Hematopoietic multipotent progenitor cell treated with erythropoietin and hydrocortisone succinate and interleukin-3 and kit ligand, for 4 days (in vitro differentiated cells): Measurements from ENCODE around the gene THOC5.
"Not testable (repeated sequence)": the region's sequence is repeated elsewhere in the genome, so short reads cannot be mapped to it uniquely, and the experiment has no call there.

Experiments
- DNase-seq: peaks from one replicate; pipeline ENCODE4 v3.0.0-alpha.2; 2015

The THOC5 gene

DNA sequence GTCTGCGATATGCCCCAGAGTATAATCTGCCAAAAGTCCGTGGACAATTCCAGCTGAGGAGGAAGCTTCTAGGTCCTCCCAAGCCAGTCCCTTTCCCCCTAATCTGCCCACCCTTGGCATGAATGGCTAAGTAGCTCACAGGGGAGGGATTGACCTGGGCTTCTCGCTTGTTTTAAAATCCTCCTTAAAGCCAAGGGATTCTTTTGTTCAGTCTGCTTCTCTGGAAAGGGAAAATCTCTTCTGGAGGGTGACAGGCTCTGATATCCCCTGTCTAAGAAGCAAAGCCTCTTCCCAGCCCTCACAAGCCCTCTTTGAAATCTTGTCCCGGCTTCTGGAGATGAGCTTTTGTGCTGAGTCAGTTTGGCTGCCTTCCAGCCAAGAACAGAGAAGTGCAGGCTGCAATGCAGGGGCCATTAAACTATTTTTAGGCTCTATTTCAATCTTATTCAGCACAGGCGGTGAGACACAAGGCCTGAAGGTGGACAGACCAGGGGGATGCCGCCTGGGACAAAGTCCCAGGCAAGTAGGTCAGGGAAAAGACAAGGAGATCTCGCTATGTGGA lies 49.7 kb downstream of the THOC5 start:
- DNase-seq = peak; percentile 80

DNA sequence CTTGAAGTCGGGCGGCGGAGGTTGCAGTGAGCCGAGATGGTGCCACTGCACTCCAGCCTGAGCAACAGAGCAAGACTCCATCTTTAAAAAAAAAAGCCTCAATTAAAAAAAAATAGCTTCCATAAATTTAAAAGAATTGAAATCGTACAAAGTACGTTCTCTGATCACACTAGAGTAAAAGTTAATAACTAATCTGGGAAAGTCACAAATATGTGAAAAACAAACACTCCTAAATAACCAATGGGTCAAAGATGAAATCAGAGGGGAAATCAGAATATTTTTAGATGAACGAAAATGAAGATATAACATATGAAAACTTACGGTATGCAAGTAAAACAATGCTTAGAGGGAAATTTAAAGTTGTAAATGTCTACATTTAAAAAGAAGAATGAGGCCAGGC lies 53.7 kb downstream of the THOC5 start:
- DNase-seq = no peak

DNA sequence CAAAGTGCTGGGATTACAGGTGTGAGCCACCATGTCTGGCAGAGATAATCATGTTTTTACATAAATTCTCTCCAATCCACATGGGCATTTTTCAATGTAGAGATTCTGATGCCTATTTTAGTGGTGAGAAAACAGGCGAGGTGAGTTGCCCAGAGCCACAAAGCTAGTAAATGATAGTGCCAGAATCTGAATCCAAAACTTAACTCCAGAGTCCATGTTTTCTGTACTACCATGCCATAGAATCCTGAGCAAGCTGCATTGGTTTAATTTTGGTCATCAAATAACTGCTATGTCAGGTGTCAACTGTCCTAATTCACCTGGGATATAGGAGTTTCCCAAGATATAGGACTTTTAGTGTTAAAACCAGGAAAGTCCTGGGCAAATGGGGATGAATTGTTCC lies 59.9 kb downstream of the THOC5 start:
- no peak for DNase-seq

DNA sequence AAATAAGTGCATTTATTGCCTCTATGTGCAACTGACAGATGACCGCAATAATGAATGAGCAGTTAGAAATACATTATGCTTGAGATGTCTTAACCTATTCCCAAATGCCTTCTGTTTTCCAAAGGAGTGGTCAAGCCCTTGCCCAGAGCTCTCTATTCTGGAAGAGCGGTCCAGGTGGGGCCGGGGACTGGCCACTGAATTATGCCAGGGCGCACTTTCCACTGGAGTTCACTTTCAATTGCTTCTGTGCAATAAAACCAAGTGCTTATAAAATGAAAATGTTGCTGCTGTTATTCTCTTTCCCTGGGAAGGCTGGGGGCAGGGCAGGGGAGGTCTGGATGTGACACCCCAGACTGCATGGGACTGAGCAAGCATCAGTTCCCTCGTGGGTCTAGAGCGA lies 62.5 kb downstream of the THOC5 start:
- no peak for DNase-seq

DNA sequence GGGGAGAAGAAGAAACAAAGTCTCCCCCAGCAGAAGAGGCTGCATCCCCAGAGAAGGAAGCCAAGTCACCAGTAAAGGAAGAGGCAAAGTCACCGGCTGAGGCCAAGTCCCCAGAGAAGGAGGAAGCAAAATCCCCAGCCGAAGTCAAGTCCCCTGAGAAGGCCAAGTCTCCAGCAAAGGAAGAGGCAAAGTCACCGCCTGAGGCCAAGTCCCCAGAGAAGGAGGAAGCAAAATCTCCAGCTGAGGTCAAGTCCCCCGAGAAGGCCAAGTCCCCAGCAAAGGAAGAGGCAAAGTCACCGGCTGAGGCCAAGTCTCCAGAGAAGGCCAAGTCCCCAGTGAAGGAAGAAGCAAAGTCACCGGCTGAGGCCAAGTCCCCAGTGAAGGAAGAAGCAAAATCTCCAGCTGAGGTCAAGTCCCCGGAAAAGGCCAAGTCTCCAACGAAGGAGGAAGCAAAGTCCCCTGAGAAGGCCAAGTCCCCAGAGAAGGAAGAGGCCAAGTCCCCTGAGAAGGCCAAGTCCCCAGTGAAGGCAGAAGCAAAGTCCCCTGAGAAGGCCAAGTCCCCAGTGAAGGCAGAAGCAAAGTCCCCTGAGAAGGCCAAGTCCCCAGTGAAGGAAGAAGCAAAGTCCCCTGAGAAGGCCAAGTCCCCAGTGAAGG lies 64.3 kb downstream of the THOC5 start:
- DNase-seq = not testable (repeated sequence)

DNA sequence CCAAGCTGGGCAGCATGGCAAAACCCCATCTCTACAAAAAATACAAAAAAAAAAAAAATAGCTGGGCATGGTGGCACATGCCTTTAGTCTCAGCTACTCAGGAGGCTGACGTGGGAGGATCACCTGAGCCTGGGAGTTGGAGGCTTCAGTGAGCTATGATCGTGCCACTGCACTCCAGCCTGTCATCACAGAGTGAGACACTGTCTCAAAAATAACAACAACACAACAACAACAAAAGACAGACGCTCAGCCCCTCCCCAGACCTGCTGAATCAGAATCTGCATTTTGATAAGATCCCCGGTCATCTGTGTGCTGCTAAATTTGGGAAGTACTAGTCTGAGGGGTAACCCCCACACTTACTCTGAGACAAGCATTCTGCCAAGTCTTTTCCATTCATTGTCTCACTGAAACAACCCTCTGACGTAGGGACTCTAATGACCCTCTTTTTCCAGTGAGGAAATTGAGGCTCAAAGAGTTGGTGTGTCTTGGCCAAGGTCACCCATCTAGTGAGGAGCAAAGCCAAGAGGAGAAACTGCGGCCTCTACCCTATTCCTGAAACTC lies 66.1 kb downstream of the THOC5 start:
- no peak for DNase-seq

DNA sequence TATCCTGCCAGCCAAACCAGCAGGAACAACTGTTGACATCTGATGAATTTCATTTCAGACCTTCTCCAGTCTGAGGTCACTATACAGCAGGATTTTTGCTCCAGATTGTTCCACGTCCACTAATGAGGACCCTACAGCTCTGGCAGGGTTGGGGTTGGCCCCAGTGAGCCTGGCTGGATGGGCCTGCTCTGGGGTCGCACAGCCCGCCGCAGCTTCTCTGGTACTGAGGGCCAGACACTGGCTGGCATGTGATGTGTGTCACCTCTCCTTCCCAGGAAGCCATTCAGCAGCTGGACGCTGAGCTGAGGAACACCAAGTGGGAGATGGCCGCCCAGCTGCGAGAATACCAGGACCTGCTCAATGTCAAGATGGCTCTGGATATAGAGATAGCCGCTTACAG lies 68.1 kb downstream of the THOC5 start:
- no peak for DNase-seq

DNA sequence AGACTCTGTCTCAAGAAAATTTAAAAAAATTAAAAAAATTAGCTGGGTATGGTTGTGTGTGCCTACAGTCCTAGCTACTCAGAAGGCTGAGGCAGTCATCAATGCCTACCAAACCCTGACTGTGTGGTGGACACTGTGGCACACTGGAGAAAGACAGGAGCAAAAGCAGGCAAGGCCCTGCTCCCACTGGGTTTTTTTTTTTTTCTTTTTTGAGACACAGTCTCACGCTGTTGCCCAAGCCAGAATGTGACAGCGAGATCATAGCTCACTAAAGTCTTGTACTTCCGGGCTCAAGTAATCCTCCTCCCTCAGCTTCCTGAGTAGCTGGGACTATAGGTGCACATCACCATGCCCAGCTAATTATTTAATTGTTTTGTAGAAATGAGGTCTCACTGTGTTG lies 68.9 kb downstream of the THOC5 start:
- DNase-seq = no peak

DNA sequence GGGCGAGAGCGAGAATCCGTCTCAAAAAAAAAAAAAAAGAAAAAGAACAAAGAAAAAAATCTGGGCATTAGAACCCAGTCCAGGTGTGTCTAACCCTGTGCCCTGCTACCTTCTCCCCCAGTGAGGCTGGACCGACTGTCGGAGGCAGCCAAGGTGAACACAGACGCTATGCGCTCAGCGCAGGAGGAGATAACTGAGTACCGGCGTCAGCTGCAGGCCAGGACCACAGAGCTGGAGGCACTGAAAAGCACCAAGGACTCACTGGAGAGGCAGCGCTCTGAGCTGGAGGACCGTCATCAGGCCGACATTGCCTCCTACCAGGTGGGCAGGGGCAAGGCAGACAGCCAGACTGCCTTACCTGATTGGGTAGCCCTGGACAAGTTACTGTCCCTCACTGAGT lies 70.3 kb downstream of the THOC5 start:
- no peak for DNase-seq

DNA sequence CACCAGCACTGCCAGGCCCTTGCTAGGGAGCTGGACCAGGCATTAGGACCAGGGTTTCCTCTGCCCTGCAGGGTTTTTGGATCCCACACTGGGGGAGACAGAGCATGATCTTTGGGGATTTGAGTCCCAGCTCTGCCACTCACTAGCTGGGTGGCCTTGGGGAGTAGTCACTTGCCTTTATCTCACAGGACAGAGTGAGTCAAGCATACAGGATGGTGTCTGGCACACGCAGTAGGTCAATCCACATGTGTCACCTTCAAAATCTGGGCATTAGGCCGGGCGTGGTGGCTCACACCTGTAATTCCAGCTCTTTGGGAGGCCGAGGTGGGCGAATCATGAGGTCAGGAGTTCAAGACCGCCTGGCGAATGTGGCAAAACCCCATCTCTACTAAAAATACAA lies 70.8 kb downstream of the THOC5 start:
- DNase-seq = no peak

DNA sequence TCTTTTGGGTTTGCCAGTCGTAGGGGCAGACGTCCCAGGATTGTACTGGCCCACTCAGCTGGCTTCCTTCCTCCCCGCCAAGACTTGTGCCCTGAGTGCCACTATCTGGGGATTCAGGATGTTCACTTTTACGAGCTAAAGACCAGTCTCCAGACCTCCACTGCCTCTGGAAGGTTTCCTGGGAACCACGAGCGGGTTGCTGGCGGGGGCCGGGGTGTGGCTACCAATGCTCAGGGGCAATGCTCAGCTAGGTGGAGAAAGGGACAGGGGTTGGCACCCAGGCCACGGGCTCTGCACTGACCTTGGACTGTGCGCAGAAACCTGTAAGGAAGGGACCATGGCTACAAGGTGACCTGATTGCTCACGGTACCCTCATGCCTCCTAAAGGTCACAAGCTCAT lies 71.3 kb downstream of the THOC5 start:
- no peak for DNase-seq

DNA sequence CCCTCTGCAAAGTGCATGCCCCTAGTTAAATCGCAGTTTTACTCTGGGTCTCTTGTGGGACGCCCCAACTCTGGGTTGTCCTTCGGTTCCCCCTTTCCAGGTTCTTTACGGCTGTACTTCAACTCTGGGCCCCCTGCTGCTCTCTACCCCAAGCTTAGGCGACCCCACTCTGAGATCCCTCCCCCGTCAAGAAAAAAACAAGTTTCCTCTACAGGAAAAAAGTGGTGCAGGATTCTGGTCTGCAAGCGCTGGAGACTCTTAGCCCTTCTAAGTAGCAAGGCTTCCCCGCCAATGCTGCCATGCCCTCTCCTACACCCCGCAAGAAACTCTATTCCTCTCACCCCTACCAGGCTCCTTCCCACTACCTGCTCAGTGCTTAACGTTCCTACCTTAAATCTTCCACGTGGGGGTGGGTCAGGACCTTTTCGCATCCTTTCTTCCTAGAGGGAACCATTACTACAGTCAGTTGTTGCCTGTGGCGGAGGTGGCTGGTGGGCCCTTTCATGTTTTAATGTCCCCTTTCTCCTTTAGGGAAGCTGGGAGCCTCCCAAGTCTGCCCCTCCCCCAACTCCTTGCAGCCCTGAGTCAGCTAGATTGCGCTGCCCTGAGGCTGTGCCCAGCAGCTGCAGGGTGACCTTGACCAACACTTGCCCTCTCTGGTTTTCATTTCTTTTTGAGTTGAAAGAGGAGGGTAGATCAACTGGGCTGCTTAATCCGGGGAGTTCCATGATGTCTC lies 72.1 kb downstream of the THOC5 start:
- peak; percentile 24 for DNase-seq

DNA sequence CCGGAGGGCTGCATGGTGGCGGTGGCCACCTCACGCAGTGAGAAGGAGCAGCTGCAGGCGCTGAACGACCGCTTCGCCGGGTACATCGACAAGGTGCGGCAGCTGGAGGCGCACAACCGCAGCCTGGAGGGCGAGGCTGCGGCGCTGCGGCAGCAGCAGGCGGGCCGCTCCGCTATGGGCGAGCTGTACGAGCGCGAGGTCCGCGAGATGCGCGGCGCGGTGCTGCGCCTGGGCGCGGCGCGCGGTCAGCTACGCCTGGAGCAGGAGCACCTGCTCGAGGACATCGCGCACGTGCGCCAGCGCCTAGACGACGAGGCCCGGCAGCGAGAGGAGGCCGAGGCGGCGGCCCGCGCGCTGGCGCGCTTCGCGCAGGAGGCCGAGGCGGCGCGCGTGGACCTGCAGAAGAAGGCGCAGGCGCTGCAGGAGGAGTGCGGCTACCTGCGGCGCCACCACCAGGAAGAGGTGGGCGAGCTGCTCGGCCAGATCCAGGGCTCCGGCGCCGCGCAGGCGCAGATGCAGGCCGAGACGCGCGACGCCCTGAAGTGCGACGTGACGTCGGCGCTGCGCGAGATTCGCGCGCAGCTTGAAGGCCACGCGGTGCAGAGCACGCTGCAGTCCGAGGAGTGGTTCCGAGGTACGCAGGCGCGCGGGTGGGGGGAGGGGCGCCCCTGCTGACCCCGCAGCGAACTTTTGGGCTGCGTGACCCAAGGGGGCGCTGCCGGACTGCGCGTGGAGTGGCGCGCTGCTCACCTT lies 72.9 kb downstream of the THOC5 start:
- DNase-seq = peak; percentile 86

DNA sequence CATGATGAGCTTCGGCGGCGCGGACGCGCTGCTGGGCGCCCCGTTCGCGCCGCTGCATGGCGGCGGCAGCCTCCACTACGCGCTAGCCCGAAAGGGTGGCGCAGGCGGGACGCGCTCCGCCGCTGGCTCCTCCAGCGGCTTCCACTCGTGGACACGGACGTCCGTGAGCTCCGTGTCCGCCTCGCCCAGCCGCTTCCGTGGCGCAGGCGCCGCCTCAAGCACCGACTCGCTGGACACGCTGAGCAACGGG lies 73.4 kb downstream of the THOC5 start:
- no peak for DNase-seq

DNA sequence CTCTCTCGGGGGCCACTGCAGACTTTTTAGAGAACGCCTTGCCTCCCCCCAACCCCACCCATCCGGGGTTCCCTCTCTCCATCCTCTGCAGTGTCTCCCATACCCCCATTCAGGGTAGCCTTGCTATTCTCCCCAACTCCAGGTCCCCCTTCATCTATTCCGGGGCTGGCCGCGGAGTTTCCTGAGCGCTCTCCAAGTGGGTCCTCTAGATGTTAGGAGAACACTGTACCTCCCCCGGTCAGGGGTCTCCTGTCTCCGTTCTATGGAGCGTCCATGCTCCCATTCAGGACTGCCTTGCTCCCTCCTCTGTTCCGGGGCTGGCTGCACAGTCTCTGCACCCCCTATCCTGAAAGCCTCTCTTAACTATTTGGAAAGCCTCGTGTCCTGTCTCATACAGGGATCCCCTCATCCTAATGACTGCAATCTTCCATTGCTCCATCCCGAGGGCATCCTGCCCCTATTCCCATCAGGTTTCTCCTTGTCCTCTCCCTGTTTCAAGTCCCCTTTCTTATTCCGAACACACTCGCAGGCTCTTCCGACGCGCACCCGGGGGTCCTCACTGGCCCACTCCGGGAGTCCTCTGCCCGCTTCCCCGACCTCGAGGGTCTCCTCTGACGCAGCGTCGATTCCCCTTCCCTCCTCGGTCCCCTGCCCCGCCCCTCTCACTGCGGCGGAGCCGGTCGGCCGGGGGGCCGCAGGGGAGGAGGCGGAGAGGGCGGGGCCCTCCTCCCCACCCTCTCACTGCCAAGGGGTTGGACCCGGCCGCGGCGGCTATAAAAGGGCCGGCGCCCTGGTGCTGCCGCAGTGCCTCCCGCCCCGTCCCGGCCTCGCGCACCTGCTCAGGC lies 73.9 kb downstream of the THOC5 start, which contains the start of gene NEFH:
Gene NEFH, plus strand, starts transcription at position 802 of the 845 bp plus-strand sequence. CDS start 45 bp downstream, outside the sequence.
- DNase-seq = peak; percentile 38

DNA sequence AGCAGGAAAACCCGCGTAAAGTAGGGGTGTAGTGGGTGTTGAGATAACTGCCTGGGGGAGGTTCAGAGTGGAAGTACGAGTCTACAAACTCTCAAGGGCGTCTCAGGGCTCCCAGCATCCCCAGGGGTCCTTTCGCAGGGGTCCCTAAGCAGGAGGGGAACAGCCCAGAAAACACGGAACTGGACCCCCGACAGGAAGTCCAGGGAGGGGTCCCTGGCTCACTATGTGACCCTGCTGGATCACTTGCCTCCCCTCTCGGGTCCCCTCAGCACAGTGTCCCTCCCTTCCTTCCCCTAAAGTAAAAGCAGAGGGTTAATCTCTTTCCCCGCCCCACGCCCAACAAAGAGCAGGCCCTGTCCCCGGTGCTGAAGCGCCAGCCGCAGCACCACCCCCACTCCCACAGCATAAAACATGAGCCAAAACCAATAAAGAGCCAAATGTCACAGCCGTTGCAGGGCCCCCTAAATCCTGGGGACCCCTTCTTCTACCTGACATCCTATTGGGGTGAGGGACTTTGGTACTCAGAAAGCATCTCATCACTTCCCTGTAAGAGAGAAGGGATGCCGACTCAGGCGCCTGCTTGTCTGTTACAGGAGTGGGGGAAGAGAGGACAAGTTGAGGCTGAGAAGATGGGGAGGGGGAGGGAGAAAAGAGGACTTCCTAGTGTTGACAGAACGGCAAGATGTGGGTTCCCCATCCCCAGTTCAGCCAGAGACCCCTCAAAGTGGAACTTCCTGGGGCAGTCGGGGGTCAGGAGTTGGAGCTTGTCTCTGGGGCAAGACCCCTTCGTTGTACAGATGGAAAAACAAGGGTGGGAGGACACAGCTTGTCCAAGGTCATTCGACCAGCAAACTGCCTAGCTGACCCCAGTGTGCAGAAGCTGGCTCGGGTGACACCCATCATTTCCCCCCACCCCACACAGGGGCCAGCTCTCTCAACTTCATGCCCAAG lies 75.0 kb downstream of the THOC5 start:
- peak; percentile 81 for DNase-seq

DNA sequence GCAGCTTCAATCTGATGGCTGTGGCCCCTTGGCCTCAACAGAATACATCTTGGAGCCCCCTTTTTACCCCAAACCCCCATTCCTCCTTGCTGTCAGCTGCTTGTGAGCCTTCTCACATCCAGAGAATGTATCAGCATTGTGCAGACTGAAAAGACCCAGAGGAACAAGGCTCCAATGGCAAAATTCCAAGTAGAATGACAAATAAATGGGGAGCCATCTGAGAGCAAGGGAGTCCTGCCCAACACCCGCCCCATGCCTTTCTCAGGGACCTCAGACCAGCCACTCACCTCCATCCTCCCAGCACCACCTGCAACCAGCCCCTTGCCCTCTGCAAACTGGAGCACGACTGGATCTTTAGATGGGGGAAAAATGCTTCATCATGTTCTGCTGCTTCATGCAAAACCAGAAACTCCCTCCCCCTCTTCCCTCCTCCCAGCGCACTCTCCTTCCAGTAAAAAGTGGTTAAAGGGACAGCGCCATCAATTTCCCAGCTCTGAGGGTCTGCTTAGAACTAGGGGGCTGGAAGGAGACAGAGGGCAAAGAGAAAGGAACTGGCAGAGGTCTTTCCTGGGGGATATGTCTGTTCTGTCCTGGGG lies 75.7 kb downstream of the THOC5 start:
- peak; percentile 37 for DNase-seq

DNA sequence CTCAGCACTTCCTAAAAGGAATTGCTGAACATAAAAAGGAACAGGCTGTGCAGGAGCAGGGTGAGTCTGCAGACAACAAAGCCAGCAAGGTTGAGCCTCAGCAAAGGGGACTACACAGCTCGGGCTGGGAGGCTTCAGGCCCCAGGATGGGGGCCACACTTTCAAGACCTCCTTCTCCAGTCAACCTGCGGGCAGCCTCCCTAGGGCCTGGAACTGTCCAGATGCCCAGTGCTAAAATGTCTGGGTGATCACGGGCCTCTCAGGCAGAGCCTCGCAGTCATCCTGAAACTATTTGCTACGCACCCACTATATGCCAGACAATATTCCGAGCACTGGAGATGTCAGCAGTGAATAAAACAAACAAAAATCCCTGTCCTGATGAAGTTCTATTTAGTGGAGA lies 77.4 kb downstream of the THOC5 start:
- DNase-seq = no peak

DNA sequence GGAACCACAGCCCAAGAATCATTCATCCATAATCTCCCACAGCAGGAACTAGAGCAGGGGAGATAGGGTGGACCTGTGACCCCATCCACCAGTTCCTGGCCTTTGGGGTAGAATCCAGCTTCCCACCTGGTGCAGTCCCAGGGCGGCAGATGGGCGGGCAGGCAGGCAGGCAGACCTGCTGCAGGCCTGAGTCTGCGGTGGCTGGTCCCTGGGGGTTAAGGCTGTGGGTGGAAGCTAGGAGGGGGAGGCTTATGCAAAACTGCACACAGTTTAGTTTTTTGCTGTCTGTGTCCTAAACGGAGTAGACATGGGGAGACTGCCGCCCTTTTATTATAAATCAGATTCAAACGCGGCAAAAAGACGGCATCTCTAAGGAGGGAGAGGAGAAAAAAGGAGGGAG lies 78.0 kb downstream of the THOC5 start:
- no peak for DNase-seq

DNA sequence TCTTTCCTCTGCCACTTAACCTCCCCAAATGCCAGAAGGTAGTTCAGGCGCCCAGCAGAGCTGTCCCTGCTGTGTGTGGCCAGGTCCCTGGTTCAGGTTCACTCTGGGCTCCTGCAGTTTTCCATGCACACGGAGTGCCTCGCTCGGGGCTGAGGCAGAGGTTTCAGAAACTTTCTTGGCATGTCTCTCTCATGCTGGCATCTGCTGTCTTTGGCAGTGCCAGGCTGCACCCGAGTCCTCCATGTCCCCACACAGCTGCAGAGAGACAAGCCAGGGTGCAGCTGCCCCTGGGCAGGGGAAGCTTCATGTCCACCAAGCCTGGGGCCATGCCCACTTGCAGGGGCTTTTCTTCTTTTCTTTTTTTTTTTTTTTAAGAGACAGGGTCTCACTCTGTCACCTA lies 80.6 kb downstream of the THOC5 start:
- DNase-seq = peak; percentile 38
